Activated T-cell treated with anti-CD3 and anti-CD28 coated beads, Interleukin-2, amount 50 U/mL, for 48 hours (primary cell): ENCODE measurements around the gene RCVRN.

Source experiments
- DNase-seq, 2 experiments: peaks; one replicate each; pipeline ENCODE4 v3.0.0-alpha.2; 2020

Gene RCVRN

GRCh38 chr17:9905078-9905415 lies at the start of gene RCVRN:
Gene RCVRN (minus strand): TSS chr17:9905271. CDS start chr17:9905180, 91 bp downstream.
- no peak for DNase-seq

- no peak for DNase-seq
Measured at GRCh38 chr17:9953492-9953891, 48.4 kb upstream of the RCVRN start.

GRCh38 chr17:9951803-9952202 lies 46.7 kb upstream of the RCVRN start:
- DNase-seq: no peak

GRCh38 chr17:9948928-9949327 lies 43.9 kb upstream of the RCVRN start:
- no peak for DNase-seq

- DNase-seq: no peak
Measured at GRCh38 chr17:9944704-9945103, 39.6 kb upstream of the RCVRN start.

- DNase-seq: no peak
Measured at GRCh38 chr17:9943343-9943742, 38.3 kb upstream of the RCVRN start.

- no peak for DNase-seq
Measured at GRCh38 chr17:9942885-9943284, 37.8 kb upstream of the RCVRN start.

GRCh38 chr17:9941305-9941704 lies 36.2 kb upstream of the RCVRN start:
- DNase-seq: no peak

GRCh38 chr17:9940841-9941240 lies 35.8 kb upstream of the RCVRN start:
- no peak for DNase-seq

- no peak for DNase-seq
Measured at GRCh38 chr17:9938764-9939163, 33.7 kb upstream of the RCVRN start.

- no peak for DNase-seq
Measured at GRCh38 chr17:9937901-9938300, 32.8 kb upstream of the RCVRN start.

GRCh38 chr17:9937241-9937761 lies 32.2 kb upstream of the RCVRN start:
- no peak for DNase-seq

- no peak for DNase-seq
Measured at GRCh38 chr17:9936095-9936494, 31.0 kb upstream of the RCVRN start.

GRCh38 chr17:9935408-9935807 lies 30.3 kb upstream of the RCVRN start:
- no peak for DNase-seq

- no peak for DNase-seq
Measured at GRCh38 chr17:9934331-9934730, 29.3 kb upstream of the RCVRN start.

GRCh38 chr17:9932491-9932890 lies 27.4 kb upstream of the RCVRN start:
- DNase-seq: no peak

GRCh38 chr17:9931144-9931741 lies 26.2 kb upstream of the RCVRN start:
- DNase-seq: no peak

GRCh38 chr17:9929871-9930270 lies 24.8 kb upstream of the RCVRN start:
- DNase-seq: no peak

- DNase-seq: no peak
Measured at GRCh38 chr17:9928601-9929333, 23.7 kb upstream of the RCVRN start.

GRCh38 chr17:9926150-9926804 lies 21.2 kb upstream of the RCVRN start:
- no peak for DNase-seq

- no peak for DNase-seq
Measured at GRCh38 chr17:9925457-9925856, 20.4 kb upstream of the RCVRN start.

GRCh38 chr17:9924735-9925191 lies 19.7 kb upstream of the RCVRN start:
- peak; percentile 21 to 26 for DNase-seq

GRCh38 chr17:9922012-9922848 lies 17.2 kb upstream of the RCVRN start:
- no peak for DNase-seq
